HepG2 (cell line): ENCODE measurements around the gene ZNF581. TPM values are rescaled to one million over a fixed set of nuclear protein-coding genes. Genes with fewer than 3 reads are reported as not detected.

Source experiments
- ARHGAP35 ChIP-seq: sonication (generic); formaldehyde crosslinking; IDR thresholded peaks from 2 replicates; pipeline ENCODE4 v1.9.0; 2022; ENCODE audit warnings: mild to moderate bottlenecking, inconsistent platforms, moderate library complexity, missing genetic modification reagents, borderline replicate concordance
- GTF3A ChIP-seq: sonication (generic); formaldehyde crosslinking; conservative IDR thresholded peaks from 2 replicates; pipeline ENCODE4 v1.4.0; 2020; ENCODE audit warnings: mild to moderate bottlenecking, missing genetic modification reagents
- ONECUT2 ChIP-seq: sonication (generic); formaldehyde crosslinking; IDR thresholded peaks from 2 replicates; pipeline ENCODE4 v1.4.0; 2020; ENCODE audit warnings: missing genetic modification reagents
- PATZ1 ChIP-seq: sonication (generic); formaldehyde crosslinking; IDR thresholded peaks from 2 replicates; pipeline ENCODE4 v1.4.0; 2020; ENCODE audit warnings: missing genetic modification reagents
- PHF20 ChIP-seq: sonication (generic); formaldehyde crosslinking; IDR thresholded peaks from 2 replicates; pipeline ENCODE4 v1.5.0; 2020; ENCODE audit warnings: mild to moderate bottlenecking, missing genetic modification reagents
- RAD21 ChIP-seq: fragments of 450-650 bp; formaldehyde crosslinking; IDR thresholded peaks from 2 replicates; pipeline ENCODE4 v1.5.0; 2020; ENCODE audit warnings: mild to moderate bottlenecking
- RBM22 ChIP-seq: fragments of 200-400 bp; formaldehyde crosslinking; optimal IDR thresholded peaks from 2 replicates; pipeline ENCODE3; 2017; ENCODE audit warnings: mild to moderate bottlenecking, low read length, moderate library complexity
- SALL2 ChIP-seq: sonication (generic); formaldehyde crosslinking; IDR thresholded peaks from 2 replicates; pipeline ENCODE4 v1.8.1; 2023; ENCODE audit warnings: mild to moderate bottlenecking, missing genetic modification reagents, inconsistent platforms
- TEF ChIP-seq: sonication (generic); formaldehyde crosslinking; IDR thresholded peaks from 2 replicates; pipeline ENCODE4 v1.5.0; 2020; ENCODE audit warnings: missing genetic modification reagents
- THAP7 ChIP-seq: sonication (generic); formaldehyde crosslinking; IDR thresholded peaks from 2 replicates; pipeline ENCODE4 v1.8.1; 2023; ENCODE audit warnings: mild to moderate bottlenecking, missing genetic modification reagents
- TMF1 ChIP-seq: sonication (generic); formaldehyde crosslinking; IDR thresholded peaks from 2 replicates; pipeline ENCODE4 v1.8.1; 2022; ENCODE audit warnings: low read depth, missing genetic modification reagents
- YEATS4 ChIP-seq: sonication (generic); formaldehyde crosslinking; IDR thresholded peaks from 2 replicates; pipeline ENCODE4 v1.4.0; 2020; ENCODE audit warnings: missing genetic modification reagents, borderline replicate concordance
- YY1 ChIP-seq: IDR thresholded peaks from 2 replicates; pipeline ENCODE4 v1.6.1; 2011; ENCODE audit warnings: low read length, low read depth, moderate library complexity, mild to moderate bottlenecking; ENCODE audit not compliant: insufficient read depth, insufficient replicate concordance
- ZMYM2 ChIP-seq: sonication (generic); formaldehyde crosslinking; IDR thresholded peaks from 2 replicates; pipeline ENCODE4 v1.8.0; 2022; ENCODE audit warnings: mild to moderate bottlenecking, missing genetic modification reagents
- ZNF326 ChIP-seq: sonication (generic); formaldehyde crosslinking; IDR thresholded peaks from 2 replicates; pipeline ENCODE4 v1.4.0; 2020; ENCODE audit warnings: missing genetic modification reagents, borderline replicate concordance
- ZNF510 ChIP-seq: sonication (generic); formaldehyde crosslinking; IDR thresholded peaks from 2 replicates; pipeline ENCODE4 v1.4.0; 2020; ENCODE audit warnings: low read depth, mild to moderate bottlenecking, missing genetic modification reagents
- polyA plus RNA-seq, 8 experiments: library from polyadenylated mRNA; depleted of rRNA in 3 of 8; stranded (reverse) in 7 of 8; unstranded in 1 of 8; fragments of >200 nt; fragmentation: Illumina TruSeq in 4 of 8; extraction: Trizol in 4 of 8; gene quantifications; 2 replicates each; pipeline versions ENCODE4 v1.2.1 to v1.2.3, GENCODE V29; 2011 to 2016; ENCODE audit warnings: low read depth in 4 of 8, missing spikeins in 1 of 8, mixed read lengths in 1 of 8; ENCODE audit not compliant: insufficient read depth in 1 of 8
- total RNA-seq, 5 experiments: library from RNA; depleted of rRNA; stranded (reverse); fragments of >200 nt; fragmentation: Illumina TruSeq; extraction: Trizol; gene quantifications; 2 replicates each; pipeline ENCODE4 v1.2.3, GENCODE V29; 2016; ENCODE audit warnings: low read depth in 1 of 5
- TF ChIP-seq, protein P1 (sequence below): sonication (generic); formaldehyde crosslinking; IDR thresholded peaks from 2 replicates; pipeline ENCODE4 v1.4.0; 2020; ENCODE audit warnings: missing genetic modification reagents, borderline replicate concordance
- TF ChIP-seq, protein P2 (sequence below): sonication (generic); formaldehyde crosslinking; IDR thresholded peaks from 2 replicates; pipeline ENCODE4 v1.4.0; 2020; ENCODE audit warnings: missing genetic modification reagents

The ZNF581 gene
- total and polyA plus RNA-seq, 2 of the 13 experiments (the other 11 are each of a cell fraction or from before 2014, with no cell fraction given) = 19.6 to 49.5 TPM

- TF ChIP-seq, protein P1, sequence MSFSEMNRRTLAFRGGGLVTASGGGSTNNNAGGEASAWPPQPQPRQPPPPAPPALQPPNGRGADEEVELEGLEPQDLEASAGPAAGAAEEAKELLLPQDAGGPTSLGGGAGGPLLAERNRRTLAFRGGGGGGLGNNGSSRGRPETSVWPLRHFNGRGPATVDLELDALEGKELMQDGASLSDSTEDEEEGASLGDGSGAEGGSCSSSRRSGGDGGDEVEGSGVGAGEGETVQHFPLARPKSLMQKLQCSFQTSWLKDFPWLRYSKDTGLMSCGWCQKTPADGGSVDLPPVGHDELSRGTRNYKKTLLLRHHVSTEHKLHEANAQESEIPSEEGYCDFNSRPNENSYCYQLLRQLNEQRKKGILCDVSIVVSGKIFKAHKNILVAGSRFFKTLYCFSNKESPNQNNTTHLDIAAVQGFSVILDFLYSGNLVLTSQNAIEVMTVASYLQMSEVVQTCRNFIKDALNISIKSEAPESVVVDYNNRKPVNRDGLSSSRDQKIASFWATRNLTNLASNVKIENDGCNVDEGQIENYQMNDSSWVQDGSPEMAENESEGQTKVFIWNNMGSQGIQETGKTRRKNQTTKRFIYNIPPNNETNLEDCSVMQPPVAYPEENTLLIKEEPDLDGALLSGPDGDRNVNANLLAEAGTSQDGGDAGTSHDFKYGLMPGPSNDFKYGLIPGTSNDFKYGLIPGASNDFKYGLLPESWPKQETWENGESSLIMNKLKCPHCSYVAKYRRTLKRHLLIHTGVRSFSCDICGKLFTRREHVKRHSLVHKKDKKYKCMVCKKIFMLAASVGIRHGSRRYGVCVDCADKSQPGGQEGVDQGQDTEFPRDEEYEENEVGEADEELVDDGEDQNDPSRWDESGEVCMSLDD (CRISPR knock-in tag) = peak; percentile 45; the same call in 1 of the 2 replicates
- TF ChIP-seq YEATS4 (CRISPR knock-in tag) (peak; percentile 29), SALL2 (CRISPR knock-in tag) (0 out of 2 replicates have a peak, but pooled peaks have one; percentile 81), ZNF510 (CRISPR knock-in tag) (no peak), THAP7 (CRISPR knock-in tag) (no peak), ARHGAP35 (no peak), RBM22 (no peak), TMF1 (CRISPR knock-in tag) (no peak), ZMYM2 (CRISPR knock-in tag) (no peak), RAD21 (CRISPR knock-in tag) (no peak), ZNF326 (CRISPR knock-in tag) (no peak), PATZ1 (peak; percentile 90), ONECUT2 (no peak), YY1 (peak; percentile 94), GTF3A (CRISPR knock-in tag) (0 out of 2 replicates have a peak, but pooled peaks have one; percentile 67), PHF20 (CRISPR knock-in tag) (no peak; the same call in 1 of the 2 replicates), TEF (CRISPR knock-in tag) (no peak)
- TF ChIP-seq, protein P2, sequence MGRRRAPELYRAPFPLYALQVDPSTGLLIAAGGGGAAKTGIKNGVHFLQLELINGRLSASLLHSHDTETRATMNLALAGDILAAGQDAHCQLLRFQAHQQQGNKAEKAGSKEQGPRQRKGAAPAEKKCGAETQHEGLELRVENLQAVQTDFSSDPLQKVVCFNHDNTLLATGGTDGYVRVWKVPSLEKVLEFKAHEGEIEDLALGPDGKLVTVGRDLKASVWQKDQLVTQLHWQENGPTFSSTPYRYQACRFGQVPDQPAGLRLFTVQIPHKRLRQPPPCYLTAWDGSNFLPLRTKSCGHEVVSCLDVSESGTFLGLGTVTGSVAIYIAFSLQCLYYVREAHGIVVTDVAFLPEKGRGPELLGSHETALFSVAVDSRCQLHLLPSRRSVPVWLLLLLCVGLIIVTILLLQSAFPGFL = no peak
Observed at GRCh38 chr19:55599468-55599841, 44.0 kb upstream of the ZNF581 start, which contains the start of gene FIZ1 (continued).
